ENCODE results near the gene MIAT.

DNA sequence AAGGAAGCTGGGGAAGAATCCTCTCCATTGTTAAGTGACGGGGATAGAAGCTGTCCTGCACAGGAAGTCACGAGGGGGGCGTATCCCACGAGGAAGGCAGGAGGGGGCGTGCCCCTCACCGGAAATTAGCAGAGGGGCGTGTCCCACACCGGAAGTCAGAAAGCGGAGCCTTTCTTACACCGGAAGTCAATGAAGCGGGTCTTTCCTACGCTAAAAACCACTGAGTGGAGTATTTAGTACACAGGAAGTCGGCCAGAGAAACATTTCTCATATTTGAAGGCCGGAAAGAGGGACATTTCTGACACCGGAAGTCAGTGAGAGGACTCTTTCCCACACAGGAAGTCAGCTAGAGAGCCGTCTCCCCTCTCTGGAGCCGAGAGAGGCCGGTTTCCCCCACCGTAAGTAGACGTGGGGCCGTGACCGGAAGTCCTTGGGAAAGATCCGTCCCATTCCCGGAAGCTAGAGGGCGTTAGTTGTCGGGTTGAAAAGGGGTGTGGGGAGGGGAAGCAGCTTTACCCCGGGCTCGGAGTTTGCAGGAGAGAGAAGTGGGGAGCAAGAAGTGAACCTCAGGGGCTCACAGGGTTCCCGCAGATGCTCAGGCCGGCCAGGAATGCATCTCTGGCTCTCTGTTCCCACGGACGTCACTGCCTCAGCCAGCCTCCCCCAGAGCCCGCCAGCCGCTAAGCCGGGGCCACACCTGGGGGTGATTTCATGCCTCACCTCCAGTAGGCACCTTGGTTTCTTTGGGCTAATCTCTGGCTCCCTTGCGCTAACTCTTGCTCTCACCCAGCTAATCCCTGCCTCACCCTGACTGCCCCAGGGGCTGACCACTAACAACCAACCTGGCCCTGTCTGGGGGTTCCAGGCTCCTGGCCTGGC lies 15.4 kb downstream of the MIAT start:
- TF ChIP-seq CTCF (IDR thresholded peaks at IDR 0.05) (peak; percentile 34 to 65 (median 39)), POLR2A (IDR thresholded peaks at IDR 0.05) (no peak)
